NOMO-1 (cell line): ENCODE data around the gene AGBL3.

Experiments
- DNase-seq, 2 experiments: peaks; one replicate each; lab custom pipeline; 2025; ENCODE audit not compliant: unreplicated experiment in 2 of 2; lab: John Stamatoyannopoulos, UW

The AGBL3 gene

DNA sequence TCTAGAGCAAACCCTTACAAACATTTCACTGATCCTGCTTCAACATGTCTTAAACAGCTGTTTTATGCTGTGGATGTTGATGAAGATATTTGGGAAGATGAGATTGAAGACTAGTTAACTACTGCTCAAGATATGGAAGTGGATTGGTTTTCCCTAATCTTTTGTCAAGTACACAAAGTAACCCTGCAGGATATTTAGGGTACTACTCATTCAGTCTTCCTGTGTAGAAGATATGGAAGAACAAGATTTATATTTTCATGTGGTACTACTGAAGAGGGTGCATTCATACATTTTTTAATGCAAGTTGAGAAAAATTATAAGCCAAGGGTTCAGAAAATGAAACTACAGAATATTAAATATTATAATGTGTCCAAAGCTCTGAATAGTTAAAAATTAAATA lies 143.3 kb downstream of the AGBL3 start:
- DNase-seq = no peak

DNA sequence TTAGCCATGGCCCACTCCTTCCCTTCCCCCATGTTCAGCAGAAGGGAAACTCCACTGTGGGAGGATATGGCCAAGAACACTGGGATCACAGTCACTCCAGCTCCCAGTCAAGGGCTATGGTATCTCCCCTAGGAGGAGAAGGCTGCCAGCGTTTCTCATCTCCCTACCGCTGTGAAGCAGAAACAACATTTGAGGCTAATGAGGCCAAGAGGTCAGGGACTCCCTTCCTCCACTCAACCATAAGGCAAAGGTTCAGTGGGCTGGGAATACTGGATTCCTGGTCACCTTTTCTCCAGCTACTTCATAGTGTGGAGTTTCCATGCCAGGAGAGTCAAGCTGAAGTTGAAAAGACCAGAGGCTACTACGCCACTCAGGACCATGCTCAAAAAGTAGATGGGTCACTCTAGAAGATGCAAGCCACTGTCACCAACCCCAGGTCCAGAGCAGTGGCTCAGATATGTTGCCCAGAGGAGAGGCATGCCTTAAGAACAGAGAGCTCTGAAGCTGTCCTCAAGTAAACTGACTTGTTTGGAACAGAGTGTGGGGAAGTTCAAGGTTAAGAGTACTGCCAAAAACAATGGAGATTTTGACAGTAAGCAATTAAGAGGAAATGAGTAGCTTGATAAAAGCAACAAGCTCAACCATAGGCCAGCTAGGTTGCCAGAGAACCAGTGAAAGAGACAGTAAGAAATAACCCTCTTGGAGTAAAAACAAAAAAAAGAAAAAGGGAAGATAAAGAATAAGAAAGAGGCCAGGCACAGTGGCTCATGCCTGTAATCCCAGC lies 157.8 kb downstream of the AGBL3 start:
- no peak for DNase-seq

DNA sequence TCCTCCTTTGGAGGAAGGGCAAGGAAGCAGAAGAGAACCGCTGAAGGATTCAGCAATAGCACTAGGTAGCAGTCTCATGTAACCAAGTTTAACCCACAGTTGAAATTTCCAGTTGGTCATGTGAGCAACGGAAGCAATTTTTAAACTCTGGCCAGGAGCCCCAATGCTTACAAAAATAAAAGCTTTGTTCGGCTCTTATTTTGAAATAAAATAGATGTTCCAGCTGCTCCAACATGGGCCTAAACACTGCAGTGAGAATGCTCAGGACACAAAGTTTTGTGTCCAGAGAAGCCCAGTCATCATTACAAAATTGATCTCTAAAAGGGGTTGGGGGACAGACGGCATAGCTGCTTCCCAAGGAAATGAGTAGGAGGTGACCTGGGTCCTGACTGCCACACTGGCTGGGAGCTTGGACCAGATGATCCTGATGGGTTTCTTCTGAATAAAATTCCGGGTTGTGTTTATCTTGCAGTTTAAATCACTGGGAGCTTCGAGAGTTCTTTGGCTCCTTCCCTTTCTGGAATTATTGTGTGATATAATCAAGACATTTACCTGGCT lies 161.1 kb downstream of the AGBL3 start:
- DNase-seq = peak in 1 of 2 experiments; percentile 7

DNA sequence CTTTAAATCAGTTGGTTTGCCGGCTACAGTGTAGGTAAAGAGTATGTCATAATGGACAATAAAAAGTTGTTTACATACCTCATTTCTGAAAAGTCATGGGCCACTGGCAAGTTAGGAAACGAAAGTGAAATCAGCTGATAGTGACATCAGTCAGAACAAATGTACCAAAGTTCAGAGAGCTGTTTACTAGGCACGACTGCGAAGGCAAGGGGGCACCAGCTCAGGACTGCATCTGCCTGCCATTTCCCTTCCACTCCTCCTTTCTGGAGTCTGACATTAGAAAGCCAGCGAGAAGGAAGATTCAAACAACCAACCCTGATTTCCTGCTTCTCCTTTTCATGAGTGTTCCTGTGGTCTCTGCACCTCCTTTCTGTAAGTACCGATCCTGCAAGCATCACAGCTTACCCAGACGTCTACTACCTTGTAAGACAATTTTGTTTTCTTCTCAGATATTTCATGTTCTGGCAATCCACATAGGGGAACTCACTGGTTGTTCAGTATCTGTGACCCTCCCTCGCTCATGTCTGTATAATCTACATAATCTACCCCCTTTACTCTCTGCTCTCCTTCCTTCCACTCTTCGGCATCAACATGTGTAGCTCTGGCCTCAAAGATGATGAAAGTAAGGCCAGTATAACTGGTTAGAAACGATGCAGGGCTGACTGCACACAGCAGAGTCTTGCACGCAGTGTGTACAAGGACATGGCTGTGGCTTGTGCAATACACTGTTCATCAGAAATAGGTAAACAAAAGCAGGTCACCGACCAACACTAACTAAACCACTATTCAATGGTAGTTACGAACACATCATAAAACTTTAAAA lies 161.8 kb downstream of the AGBL3 start, which contains the start of gene TMEM140:
TMEM140 (plus strand) TSS at position 174 of the 823 bp plus-strand sequence. CDS start 16,370 bp downstream, outside the sequence.
- DNase-seq = peak; percentile 38 to 46

DNA sequence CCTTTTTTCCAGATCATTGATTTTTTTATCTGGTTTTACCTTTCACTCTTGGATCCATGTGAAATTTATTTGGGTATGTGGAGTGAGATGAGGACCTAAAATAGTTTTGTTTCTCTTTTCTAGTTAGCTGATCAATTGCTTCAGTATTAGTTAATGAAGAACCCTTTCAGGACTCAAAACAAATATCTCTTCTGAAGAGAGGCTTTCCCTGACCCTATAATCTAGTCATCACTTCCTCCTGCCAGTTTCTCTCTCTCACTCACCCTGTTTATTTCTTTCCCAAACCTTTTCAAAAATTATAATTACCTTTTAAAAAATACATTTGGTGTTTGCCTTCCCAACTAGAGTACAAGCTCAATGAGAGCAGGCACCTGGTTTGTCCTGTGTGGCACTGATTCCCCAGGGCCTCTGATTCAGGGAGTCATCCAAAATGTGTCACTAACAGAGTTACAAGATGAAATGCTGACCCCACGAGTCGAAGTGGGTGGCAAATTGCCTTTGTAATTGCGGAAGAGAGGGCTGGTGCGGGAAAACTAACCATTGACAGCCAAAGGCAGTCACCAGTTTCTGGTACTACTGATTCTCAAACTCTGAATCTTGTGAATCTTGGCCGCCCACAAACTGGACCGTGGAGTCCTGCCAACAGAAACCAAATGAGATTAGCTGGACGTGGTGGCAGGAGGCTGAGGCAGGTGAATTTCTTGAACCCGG lies 163.9 kb downstream of the AGBL3 start:
- no peak for DNase-seq

DNA sequence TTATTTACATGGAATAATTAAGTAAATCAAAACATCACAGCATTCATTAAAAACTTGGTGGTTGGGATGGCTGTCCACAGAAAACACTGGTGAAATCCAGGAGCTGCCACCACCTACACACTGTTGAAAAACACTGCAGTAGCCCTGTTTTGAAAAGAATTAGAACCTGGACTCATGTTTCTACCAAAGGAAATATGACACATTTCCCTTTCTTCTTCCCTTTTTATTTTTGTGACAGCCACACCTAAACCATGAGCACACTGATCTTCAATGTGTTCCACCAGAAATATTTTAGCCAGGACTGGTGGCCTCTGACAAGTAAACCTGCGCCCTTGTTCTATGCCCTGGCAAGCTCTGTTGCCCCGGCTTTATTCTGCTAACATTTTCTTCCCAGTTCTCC lies 164.8 kb downstream of the AGBL3 start:
- no peak for DNase-seq

DNA sequence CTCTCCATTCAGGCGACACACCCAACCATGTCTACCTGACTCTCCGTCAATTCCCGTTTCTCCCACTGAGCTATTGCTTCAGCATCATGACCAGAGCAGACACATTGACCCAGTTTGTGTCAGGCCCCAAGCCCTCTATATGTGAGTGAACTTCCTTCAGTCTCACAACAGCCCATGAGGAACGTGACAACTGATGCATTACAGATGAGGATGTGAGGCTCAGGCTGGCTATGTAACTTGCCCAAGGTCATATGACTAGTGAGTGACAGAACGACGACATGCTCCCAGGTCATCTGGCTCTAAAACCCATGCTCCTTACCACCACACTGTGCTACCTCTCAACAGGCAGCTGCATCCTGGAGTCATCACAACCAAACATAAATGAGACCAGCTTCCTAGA lies 165.2 kb downstream of the AGBL3 start:
- peak in 1 of 2 experiments; percentile 19 for DNase-seq

DNA sequence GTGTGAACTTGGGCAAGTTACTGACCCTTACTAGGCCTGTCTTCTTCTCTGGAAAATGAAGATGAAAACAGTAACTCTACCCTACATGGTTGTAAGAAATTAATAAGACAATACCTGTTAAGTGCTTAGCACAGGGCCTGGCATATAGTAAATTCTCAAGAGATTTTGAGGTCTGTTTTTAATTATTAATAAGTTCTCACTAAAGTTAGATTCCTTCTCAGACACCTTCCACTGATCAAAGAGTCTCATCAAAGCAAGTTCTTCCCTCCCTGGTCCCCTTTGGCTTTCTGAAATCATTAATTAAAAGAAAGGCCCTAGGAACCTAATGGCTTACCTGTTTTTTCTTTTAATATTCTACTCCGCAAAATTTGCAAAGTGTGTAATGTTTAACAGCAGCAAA lies 166.1 kb downstream of the AGBL3 start:
- no peak for DNase-seq

DNA sequence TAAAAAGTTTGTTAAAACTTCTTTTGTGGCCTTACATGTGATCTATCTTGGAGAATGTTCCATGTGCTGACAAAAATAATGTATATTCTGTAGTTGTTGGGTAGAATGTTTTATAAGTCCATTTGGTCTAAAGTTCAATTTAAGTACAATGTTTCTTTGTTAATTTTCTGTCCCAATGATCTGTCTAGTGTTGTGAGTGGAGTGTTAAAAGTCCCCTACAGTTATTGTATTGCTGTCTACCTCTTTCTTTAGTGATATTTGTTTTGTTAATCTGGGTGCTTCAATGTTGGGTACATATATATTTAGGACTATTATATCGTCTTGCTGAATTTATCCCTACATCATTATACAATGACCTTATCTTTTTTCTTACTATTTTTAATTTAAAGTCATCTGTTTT lies 168.4 kb downstream of the AGBL3 start:
- DNase-seq = no peak

DNA sequence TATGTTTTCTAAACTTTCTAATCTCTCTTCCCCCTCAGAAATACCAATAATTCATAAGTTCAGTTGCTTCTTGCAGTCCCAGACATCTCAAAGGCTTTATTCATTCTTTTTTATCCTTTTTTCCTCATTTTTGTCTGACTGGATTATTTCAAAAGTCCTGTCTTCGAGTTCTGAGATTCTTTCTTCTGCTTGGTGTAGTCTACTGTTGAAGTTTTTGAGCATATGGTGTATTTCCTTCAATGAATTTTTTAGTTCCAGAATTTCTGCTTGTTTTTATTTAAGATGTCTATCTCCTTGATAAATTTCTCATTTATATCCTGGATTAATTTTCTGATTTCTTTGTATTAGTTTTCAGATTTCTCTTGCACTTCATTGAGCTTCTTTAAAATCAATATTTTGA lies 170.0 kb downstream of the AGBL3 start:
- no peak for DNase-seq

DNA sequence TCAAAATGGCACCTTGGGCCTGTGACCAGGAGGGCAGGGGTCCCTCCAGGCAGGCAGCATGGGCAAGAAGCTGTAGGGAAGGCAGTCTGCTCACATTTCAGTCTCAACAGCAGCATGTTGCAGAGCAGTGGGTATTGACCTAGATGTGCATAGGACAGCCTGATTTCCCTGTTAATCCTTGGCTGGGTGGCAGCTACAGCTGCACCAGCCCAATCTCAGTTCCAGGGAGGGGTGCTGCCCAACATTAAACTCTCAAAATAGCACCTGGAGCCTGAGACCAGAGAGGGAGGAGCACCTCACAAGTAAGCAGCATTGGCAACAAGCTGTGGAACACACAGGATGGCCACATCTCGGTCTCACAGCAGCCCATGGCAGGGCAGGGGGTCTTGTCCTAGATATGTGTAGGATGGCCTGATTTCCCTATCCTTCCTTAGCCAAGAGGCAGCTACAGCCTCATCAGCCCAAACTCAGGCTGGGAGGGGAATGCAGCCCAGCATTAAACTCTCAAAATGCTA lies 171.9 kb downstream of the AGBL3 start:
- DNase-seq = no peak

DNA sequence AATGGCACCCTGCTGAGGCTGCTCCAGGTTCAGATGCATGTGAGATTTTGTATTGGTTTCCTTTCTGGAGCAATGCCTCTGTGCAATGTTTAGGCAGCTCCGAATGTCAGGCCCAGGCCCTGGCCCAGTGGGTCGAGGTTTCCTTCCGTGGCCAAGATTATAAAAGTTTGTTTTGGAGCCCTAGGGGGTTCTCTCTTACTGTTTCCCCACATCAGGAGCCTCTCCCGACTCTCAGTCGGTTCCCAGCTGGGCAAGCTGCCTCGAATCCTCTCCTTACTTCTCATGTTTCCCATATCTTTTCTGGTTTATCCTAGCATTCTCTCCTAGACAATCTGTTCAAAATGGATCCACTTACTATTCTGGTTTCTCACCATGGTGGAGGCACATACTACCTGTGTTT lies 172.6 kb downstream of the AGBL3 start:
- DNase-seq = no peak

DNA sequence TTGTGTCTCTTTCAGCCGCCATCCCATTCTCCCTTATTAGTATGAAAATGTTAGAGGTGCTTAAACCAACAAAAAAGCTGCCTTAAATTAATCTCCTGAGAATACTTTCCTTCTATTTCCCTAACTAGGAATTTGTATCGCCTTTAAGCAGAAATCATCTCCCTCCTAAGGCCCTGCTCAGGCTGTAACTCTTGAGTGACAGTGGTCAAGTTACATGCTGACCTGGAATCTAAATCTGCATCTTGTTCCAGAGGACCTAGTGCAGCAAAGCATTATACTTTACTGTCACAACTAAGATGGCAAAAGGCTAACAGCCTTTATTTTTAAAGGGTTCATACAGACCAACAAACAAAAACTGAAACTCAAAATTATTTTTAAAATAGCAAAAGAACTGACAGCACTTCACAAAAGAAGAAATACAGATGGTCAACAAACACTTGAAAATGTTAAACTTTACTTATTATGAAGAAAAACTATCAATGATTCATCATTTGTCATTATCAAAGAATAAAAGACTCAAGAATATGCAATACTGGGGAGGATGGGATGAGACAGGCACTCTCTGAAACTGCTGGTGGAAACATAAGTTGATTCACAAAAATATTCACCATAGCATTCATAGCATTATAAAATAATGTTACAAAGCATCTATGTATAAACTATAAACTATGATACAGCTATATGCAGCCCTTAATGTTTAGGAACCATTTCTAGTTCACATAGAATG lies 173.2 kb downstream of the AGBL3 start:
- no peak for DNase-seq

DNA sequence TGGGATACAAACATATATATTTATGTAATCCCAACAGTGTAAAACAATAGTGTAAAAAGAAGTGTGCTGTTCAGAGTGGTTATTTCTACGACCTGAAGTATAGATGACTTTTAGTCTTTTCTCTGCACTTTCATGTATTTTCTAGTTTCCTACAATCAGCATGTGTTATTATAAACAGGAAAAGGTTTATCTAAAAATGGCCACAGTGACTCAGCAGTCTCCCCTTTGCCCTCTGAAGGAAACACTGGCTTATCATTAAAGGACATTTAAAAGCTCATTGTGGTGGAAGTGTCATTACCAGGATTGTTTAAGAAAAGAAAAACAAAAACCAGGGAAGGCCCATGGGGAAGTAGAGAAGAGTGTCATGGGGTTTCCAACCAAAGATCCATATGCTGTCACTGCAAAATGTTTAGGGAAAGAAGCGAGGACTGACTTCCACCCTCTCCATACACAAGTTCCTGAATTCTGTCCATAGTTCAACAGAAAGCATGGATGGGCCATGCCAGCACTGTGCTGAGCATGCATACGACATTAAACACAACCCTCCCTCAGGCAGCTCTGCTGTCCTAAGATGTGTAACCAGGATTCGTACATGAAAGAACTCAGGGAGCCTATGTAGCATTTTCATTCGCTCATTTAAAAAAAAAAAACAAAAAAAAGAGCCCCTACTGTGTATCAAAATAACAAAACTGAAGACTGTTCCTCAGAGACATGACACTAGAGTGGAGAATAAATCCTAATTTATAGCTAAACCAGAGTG lies 174.0 kb downstream of the AGBL3 start:
- DNase-seq = peak in 1 of 2 experiments; percentile 34

DNA sequence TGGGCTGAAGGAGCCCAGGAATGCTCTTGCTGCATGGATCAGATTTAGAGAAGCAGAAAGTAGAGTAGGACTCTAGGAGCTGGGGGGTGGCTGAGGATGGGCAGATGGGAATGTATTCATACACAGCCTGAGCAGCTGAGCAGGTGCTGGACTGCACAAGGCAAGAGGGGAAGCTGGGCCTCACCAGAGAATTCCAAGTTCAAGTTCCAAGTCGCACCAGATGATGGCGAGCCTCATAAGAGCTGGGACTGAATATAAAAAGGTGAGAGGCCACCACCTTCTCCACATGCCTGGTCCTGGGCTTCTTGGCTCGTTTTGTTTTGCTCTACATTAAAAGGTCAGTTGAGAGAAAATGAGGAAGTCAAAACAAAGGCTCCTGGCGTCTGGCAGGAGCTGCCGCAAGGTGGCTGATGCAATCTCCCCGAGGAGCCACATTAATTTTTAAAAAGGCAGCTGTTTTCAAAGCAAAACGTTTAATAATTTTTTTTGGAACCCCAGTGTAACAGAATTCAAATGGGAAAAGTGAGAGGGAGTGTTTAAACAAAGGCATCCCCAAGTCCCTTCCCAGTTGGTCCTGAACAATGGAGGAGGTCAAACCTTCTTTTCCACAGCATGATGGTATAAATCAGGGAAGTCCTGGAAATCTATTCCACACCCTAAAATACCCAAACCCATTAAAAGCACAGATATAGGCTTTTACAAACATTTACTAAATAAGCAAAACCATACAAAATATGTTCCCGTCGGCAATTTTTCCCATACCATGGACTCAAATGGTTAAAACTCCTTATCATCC lies 174.7 kb downstream of the AGBL3 start:
- DNase-seq = peak; percentile 49 to 55

DNA sequence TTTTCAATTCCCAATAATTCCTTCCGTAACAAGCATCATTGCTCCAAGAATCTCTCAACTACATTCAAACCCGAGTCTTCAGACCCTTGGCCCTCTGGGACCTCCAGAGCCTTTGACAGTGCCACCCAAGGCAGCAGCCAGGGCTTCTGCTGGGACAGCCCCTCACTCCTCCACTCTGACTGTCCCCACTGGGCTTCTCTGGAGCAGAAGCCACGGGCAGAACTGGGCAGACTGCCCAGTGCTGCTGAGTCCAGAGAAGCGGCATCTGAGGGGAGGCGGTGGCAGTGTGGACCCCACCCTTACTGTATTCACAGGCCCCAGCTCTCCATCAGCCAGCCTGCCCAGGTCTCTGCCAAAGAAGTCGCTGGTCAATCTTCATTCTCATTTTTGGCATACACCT lies 175.4 kb downstream of the AGBL3 start:
- DNase-seq = no peak

DNA sequence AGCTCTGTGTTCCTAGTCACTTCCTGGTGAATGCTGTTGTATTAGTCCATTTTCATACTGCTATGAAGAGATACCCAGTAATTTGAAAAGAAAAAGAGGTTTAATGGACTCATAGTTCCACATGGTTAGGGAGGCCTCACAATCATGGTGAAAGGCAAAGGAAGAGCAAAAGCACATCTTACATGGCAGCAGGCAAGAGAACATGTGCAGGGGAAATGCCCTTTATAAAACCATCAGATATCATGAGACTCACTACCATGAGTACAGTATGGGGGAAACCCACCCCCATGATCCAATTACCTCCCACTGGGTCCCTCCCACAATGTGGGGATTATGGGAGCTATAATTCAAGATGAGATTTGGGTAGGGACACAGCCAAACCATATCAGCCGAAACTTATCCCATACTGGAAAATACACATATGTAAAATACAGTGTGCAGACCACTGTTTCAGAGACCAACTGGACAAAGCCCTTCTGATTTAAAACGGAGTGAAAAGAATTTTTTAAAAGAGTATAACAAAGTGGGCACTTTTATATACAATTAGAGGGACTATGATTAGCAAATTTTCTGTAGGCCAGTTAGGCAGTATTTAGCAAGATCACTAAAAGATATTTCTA lies 176.2 kb downstream of the AGBL3 start:
- no peak for DNase-seq
